GM21825 (cell line): ENCODE results near the gene LSAMP.

ENCODE experiments used
- ATAC-seq: cut with Tn5 transposase; IDR thresholded peaks from one replicate; pipeline ENCODE4 v1.9.1; 2021; ENCODE audit warnings: mild to moderate bottlenecking, moderate library complexity; ENCODE audit not compliant: unreplicated experiment

Gene LSAMP

DNA sequence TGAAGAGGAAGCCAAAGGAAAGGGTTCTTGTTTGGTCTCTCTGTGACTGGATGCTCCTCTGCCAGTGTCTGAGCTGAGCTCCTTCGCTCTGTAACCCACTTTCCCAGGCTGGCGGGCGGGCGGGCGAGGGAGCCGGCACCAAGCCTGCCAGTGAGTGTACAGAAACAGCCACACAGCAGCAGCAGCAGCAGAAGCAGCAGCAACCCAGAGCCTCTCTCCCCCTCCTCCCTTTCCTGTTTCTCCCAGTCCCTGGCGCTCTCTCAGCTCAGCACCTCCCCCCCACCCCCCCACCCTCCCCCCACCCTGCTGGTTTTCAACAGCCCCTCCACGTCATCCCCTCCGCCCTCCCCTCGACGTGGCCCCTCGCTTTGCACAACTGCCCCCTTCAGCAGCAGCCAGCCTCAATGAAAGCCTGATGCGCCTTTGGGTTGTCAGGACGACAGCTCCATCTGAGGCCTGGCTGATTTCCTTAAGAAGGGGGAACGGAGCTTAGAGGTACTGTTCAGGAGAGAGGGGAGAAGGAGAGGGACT lies at the start of gene LSAMP:
LSAMP (minus strand) TSS at position 177 of the 531 bp plus-strand sequence.
- no peak for ATAC-seq

DNA sequence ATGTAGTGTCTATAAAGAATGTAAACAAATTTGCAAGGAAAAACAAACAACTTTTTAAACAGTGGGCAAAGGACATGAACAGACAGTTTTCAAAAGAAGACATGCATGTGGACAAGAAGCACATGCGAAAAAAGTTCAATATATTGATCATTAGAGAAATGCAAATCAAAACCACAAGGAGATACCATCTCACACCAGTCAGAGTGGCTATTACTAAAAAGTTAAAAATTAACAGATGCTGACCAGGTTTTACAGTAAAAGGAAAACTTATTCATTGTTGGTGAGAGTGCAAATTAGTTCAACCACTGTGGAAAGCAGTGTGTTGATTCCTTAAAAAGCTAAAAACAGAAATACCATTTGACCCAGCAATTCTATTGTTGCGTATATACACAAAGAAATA lies 47.1 kb upstream of the LSAMP start:
- ATAC-seq = no peak

DNA sequence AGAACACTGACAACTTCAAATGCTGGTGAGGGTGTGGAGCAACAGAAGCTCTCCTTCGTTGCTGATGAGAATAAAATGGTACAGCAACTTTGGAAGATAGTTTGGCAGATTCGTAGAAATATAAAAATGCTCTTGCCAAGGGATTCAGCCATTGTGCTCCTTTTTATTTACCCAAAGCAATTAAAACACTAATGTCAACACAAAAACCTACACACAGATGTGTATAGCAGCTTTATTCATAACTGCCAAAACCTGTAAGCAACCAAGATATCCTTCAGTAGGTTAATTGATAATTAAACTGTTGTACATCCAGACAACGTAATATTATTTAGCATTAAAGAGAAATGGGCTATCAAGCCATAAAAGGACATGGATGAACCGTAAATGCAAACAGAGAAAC lies 37.8 kb upstream of the LSAMP start:
- no peak for ATAC-seq

DNA sequence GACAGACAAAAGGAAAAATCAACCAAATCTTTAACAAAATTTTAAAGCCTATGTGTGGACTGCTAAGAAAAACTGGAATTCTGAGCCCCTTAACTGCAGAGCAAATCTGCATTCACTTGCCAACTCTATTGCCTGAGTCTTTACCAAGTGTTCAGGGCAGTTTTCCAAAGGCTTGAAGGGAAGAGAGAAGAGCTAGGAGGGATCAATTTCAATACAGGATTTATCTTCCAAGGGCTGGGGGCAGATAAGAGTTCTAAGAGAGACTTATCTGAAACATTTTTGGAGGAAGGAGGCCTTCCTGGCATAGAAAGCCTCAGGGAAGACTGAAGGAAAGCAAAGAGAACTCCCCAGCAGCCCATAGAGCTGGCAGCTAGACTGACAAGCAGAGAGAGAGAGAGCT lies 31.4 kb upstream of the LSAMP start:
- ATAC-seq = no peak

DNA sequence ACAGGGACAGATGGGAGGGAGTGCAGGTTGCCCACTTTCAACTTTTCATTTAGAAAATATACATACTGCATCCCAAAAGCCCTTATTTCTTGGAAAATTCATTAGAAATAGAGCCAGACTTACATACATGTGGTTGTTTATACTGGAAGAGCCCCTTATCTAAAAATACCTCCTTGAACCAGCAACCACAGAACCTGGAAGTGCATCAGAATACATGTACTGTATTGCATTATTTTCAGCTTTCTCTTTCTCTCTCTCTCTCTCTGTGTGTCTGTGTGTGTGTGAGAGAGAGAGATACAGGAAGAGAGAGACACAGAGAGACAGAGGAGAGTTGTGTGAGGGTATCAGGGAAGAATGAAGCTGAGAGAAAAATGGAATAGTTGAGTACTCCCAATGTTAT lies 29.5 kb upstream of the LSAMP start:
- no peak for ATAC-seq

DNA sequence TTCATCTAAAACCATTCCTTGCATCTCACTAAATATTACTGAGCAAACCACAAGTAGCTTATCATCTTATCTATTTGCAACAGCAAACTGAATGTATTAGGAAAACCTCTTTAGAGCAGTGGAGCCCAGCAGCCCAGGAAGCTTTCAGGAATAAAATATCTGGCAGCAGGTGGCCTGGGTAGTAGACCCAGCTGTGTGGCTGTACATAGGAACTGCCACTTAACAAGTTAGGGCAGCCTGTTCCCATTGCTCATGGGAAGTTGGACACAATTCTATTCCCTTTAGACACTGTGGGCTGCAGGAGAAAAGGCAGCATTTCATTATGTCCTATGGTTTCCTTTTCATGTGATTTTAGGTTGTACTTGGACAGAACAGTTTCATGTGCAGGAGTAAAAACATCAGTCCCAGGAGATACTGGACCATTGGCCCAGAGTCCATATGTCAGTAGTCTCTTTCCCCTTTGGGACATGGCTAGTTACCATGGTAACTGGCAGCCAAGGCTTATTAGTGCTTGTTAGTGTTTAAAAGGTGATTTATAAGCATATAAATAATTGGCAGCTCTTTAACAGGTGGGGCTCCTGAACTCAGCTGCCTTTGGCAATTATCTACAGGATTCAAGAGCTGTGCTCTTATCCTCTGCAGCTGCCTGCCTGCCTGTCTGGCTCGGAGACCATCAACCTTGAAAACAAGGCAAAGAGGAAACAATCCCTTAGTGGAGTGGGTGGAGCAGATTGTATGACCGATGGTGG lies 28.9 kb upstream of the LSAMP start:
- ATAC-seq = no peak

DNA sequence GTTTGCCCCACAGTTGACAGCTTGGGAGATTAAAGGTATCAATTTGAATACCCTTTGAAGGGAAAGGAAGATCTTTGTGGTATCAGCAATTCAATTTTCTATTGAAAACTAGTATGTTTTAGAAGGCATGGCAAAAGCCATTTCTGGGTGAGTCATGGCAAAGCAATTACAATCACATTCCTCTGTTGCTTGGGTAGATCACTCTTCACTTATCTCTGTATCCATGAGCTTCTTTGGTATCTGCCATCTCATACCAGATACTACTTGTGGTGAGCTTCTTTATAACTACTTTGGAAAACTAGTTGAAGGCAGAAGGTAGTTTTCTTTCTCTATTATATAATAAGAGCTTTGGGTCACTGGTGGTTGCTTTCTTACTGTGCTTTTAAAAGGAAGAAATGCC lies 28.3 kb upstream of the LSAMP start:
- no peak for ATAC-seq

DNA sequence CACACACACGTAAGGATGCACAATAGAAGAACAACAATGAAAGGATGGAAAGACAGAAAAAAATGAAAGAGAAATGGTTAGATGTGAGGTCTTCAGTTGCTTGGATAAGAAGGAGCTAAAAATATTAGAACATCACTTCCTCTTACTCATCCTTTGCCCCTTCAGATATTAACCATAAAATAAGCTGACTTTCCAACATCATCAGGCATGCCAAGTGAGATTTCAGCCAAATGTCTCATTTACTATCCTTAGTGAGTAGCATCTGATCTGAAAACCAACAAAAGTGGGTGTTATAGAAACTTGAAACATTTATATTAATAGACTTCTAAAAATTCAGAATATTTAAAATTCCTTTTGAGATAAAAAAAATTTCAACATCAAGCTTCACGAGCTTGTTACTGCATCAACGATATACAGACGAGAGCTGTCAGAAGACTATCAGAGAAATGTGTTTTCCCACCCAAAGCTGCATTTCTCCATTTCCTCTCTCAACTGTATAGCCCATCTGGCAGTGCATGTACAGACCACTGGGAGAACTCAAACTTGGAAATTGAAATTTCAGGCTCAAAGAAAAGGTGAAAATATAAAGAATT lies 25.4 kb upstream of the LSAMP start:
- ATAC-seq = no peak

DNA sequence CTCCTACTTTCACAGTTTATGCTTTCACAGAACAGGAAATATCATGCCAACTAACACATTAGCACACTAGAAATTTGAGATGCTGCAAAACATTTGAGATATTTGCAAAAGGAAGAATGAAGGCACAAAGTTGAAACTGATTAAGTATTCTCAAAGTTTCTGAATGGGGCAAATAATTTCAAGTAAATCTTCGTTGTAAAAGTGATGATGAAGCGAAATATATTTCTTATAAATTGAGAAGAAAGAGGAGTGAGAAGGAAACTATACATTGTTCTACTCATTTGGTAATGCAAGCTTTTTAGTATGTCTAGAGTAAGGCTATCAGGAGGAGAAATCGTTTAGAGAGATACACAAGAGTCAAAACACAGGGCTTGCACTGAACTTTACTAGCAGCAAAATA lies 24.3 kb upstream of the LSAMP start:
- ATAC-seq = no peak

DNA sequence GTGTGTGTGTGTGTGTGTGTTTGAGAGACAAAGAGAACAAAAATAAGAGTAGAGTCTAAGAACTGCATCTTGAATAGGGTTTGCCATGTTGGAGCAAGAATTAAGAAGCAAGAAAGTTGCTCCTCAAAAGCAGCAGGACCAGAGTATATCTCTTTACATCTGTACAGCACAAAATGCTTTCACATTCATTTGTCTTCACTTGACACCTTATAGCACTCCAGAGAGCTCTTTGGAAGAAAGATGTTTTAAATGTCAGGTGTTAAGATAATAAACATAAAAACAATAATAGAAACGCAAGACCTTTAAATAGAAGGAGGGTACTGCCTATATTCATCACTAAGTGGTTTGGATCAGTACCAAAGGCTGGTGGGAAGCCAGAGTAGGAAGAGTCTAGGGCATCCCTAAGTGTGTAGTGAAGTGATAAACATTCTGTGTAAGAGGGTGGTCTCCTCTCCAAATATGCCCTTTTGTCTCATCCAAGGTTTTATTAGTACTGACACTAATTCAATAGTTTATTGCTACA lies 19.1 kb upstream of the LSAMP start:
- ATAC-seq = no peak

DNA sequence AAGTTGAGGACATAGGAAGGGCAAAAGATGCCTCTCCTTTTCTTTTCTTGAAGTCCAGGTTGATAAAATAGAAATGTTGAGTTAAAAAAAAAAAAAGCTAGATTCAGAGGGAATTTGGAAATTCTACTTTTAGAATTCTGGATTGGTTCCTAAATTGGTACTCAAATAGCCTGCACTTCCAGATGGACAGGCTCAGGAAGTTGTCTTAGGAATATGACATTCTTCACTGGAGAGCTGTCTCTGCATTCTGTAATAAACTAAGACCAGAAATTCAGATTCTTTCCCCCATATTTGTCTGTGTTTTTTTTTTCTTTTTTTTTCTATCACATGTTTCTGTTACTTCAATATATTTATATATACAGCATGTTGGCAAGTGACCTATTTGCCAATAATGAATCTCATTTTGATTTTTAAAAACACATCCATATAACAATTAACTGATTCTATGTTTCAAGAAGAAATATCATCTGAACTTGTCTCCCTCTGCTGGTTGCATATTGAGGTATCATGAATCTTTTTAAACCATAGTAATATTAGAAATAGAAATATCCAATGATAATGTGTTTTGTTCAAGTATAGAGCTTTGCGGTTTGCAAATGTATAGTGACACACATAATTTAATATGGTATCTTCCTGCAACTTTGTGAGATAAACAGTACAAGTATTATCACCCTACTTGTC lies 8.5 kb upstream of the LSAMP start:
- no peak for ATAC-seq

DNA sequence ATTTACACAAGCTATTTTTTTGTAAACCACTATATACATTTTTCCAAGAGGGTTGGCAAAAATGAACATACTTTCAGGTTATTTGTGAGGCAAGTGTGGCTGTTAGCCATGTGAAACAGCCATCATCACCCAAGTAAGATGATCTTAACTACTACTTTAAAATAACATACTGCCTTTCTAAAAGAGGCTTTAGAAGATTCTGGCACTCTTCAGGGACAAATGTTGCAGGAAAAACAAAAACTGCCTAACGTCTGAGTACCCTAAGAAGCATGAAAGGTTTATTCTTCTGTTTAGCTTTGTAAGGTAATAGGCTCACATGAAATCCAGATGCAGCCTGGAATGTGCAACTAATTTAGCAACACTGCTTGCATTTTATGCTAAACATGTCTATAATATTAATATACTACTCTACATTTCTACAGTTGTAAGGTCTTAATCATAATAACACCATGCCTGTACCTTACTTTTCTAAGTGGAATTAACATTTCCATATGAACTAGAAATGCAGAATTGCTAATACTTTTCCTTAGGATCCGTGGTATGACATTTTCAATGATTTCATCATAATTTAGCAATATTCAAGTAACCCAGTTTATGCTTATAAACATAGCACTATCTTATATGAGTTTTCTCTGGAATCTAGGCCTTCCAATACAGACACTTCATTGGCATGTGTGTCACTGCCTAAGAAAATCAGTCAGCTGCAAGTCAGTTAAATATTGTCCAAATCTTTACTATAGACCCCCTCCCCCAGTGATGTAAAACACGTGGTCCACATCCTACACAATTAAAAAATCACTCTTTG lies 4.5 kb upstream of the LSAMP start:
- ATAC-seq = no peak

DNA sequence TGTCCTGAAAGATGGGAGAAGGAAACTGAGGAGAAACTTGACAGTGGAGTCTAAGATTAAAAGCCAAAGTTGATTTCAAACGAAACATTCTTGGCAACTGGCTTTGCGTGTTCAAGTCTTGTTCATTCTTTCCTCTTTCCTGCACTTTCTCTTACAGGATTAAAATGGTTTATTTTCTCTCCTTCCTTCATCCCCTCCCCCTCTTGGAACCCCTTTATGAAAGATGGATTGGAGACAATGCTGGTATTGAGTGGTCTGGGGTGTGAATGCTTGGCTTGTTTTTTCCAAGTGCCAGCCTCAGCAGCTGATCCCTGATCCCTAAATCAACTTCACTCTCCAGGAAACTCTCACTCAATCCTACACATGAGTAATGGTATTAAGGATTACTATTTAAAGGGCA lies 703 bp upstream of the LSAMP start:
- ATAC-seq = no peak

DNA sequence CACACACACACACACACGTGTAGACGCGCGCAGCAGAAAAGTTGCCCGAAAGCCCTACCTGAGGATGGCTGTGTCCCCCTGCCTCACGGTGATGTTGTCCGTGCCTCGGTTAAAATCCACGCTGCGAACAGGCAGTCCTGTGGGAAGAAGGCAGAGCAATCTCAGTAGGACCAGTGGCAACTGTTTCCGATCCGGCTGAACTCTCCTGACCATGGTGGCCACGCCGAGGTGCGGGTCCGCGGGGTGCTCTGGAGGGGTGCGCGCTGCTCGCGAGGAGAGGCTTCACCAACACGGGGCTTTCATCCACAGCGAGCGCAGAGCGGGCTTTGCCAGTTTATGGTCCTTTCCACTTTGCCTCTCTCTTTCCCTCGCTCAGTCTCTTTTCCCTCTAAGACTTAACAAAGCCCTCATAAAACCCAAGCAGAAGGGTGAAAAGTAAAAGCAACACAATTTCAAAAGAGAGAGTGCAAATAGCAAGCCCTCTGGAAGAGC lies 422 bp downstream of the LSAMP start:
- no peak for ATAC-seq

DNA sequence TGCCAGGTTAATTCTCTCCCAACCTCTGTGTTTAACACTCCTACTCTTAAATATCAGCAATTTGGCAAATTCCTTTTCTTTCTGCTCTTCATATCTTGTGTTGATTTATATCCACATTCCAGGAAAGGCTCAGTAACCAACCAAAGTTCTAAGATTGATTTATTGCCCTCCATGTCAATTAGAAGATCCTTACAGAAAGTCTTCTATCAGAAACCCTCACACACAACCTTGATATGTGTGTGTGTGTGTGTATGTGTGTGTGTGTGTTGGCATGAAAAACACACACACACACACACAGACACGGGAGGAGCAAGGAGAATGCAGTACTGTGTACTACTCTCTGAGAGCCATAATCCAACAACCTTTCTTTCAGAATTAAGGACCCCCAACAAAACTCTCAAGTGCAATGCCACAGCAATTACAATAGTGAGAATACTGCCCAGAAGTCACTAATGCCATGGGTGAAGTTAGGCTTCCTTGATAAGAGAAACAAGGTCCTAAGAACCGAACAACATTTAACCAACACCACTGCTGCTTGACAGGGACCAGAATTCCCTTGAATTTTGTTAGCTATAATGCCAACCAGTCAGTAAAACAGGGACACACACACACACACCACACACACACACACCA lies 1.1 kb downstream of the LSAMP start:
- no peak for ATAC-seq

DNA sequence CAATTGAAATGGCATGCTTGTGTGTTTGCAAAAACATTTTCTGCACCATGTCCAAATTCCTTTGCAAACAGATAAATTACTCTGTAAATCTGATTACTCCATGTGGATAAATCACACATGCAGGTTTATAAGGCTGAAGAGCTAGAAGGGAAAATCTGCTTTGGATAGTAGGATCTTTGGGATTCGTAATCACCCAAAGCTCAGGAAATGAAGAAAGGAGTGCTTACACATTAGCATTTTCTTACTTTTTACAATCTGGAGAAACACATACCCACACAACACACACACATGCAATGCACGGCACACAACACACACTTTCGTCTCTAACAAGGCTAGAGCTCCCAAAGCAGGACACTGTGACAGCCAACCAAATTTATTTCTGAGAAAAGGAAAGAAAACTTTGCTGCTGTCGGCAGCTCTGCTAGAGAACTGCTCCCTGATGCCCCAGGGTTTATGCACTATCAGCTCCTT lies 2.1 kb downstream of the LSAMP start:
- ATAC-seq = no peak

DNA sequence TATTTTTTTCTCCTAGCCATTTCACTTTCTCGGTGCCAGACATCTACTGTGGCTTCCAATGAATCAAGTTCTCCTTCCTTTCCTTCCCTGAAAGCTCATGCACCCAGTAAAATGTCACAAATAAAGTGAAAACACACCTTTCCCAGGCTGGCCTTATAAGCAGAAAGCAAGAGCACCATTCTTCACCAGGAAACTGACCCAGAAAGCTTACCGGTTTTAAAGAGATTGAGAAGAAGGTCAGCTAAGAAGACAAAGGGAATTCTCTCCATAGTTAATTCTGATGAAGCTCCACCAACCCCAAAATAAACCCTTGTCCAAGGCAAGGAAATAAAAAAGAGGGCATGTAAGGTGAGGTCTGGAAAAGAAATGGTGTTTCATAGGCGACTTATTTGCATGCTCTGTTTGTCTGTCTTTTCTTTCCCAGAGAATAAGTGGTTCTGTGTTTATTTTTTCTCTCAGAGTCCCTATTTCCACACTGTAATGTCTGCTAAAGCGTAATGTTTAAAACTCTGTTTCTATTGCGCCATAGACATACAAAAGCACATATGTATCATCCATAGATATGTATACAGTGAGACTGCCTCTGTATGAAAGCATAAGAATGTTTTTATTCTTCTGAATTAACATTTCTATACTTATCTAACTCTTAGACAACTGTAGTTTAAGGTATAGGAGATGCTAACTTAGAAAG lies 2.8 kb downstream of the LSAMP start:
- no peak for ATAC-seq

DNA sequence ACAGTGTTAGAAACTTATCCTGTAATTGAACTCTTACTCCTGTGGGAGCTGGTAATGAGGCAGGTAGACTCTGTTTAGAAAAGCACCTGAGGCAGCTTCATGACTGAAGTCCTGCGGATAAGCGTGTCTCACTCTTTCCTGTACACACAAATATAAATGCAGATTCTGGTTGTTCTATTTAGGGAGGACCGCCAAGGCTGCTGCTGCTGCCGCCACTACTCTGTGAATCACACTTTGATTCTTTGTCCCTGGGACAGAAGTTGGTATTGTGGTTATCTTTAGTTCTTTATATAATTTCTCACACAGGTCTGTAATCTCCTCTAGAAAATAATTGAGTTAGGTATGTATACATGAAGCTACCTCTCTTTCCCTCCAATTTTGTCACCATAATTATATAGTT lies 3.6 kb downstream of the LSAMP start:
- ATAC-seq = no peak

DNA sequence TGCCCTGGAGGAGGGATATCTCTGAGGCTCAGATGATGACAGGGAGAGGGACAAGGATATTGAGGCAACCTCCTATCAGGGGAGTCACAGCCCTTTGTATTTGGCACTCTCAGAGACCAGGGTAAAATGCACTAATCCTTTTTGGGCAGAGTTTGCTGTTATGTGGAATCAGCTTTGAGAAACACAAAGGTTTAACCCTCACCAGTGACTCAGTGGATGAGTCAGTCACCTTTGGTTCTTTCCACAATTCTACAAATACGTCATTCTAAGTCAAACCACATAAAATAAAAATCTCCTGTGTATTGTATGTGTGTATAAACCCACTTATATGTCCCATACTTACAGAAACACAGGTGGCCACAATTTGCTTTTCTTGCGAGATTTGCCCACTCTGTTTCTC lies 5.1 kb downstream of the LSAMP start:
- no peak for ATAC-seq

DNA sequence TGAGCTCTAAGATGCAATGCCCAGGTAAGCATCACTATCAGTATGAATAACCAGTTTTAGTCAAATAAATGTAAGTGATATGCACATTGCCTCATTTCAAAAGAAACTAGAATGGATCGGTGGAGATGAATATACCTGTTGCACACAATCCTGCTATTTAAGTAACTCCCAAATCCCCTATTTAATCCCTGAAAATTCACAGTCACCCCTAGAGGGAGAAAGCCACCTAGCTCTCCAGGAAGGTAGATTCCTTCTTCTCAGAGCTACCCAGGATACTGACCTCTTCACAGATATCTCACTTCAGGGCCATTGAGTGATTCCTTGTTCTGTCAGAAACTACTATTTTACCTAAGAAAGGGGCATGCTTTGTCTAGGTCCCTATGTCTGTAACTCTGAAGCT lies 11.7 kb downstream of the LSAMP start:
- ATAC-seq = no peak
